ENCODE results near the gene ANKFN1.
A peak's percentile ranks its signal among the peaks of the same experiment; 100 is the strongest.

The ANKFN1 gene

GRCh38 chr17:56290101-56290801, 137.0 kb downstream of the ANKFN1 start:
- DNase-seq (ENCODE audit: low read depth), result peak; percentile 40

GRCh38 chr17:56290802-56291118, 137.5 kb downstream of the ANKFN1 start:
- no peak for DNase-seq (ENCODE audit: low read depth)

GRCh38 chr17:56291226-56291805, 138.0 kb downstream of the ANKFN1 start:
- no peak for DNase-seq (ENCODE audit: low read depth)

- peak; percentile 76 for DNase-seq (ENCODE audit: low read depth)
Measured at GRCh38 chr17:56292010-56292409, 138.7 kb downstream of the ANKFN1 start.

GRCh38 chr17:56292578-56292977, 139.3 kb downstream of the ANKFN1 start:
- no peak for DNase-seq (ENCODE audit: low read depth)

GRCh38 chr17:56297184-56297583, 143.9 kb downstream of the ANKFN1 start:
- DNase-seq (ENCODE audit: low read depth), result peak; percentile 38

- no peak for DNase-seq (ENCODE audit: low read depth)
Measured at GRCh38 chr17:56298846-56299245, 145.6 kb downstream of the ANKFN1 start.

GRCh38 chr17:56300144-56300543, 146.9 kb downstream of the ANKFN1 start:
- DNase-seq (ENCODE audit: low read depth), result no peak

GRCh38 chr17:56305007-56305406, 151.7 kb downstream of the ANKFN1 start:
- DNase-seq (ENCODE audit: low read depth), result peak; percentile 10

GRCh38 chr17:56309897-56310296, 156.6 kb downstream of the ANKFN1 start:
- no peak for DNase-seq (ENCODE audit: low read depth)

- no peak for DNase-seq (ENCODE audit: low read depth)
Measured at GRCh38 chr17:56310782-56311181, 157.5 kb downstream of the ANKFN1 start.

GRCh38 chr17:56313201-56313600, 159.9 kb downstream of the ANKFN1 start:
- no peak for DNase-seq (ENCODE audit: low read depth)

- peak; percentile 54 for DNase-seq (ENCODE audit: low read depth)
Measured at GRCh38 chr17:56314026-56314425, 160.8 kb downstream of the ANKFN1 start.

GRCh38 chr17:56314984-56315602, 161.8 kb downstream of the ANKFN1 start:
- no peak for DNase-seq (ENCODE audit: low read depth)

GRCh38 chr17:56316604-56317003, 163.3 kb downstream of the ANKFN1 start:
- no peak for DNase-seq (ENCODE audit: low read depth)

GRCh38 chr17:56317351-56318208, 164.3 kb downstream of the ANKFN1 start:
- DNase-seq (ENCODE audit: low read depth), result no peak

GRCh38 chr17:56319531-56319930, 166.3 kb downstream of the ANKFN1 start:
- DNase-seq (ENCODE audit: low read depth), result peak; percentile 70

- DNase-seq (ENCODE audit: low read depth), result peak; percentile 12
Measured at GRCh38 chr17:56320443-56320842, 167.2 kb downstream of the ANKFN1 start.

- no peak for DNase-seq (ENCODE audit: low read depth)
Measured at GRCh38 chr17:56322991-56323390, 169.7 kb downstream of the ANKFN1 start.

GRCh38 chr17:56324676-56325075, 171.4 kb downstream of the ANKFN1 start:
- no peak for DNase-seq (ENCODE audit: low read depth)

- no peak for DNase-seq (ENCODE audit: low read depth)
Measured at GRCh38 chr17:56325313-56326000, 172.2 kb downstream of the ANKFN1 start.

- no peak for DNase-seq (ENCODE audit: low read depth)
Measured at GRCh38 chr17:56326001-56326359, 172.7 kb downstream of the ANKFN1 start.
